ENCODE data around the gene ANKRD28. TPM values are rescaled to one million over a fixed set of nuclear protein-coding genes. Genes with fewer than 3 reads are reported as not detected.

ANKRD28 gene
- total and polyA plus RNA-seq, 5 donors from 2014 or later = 6.9 to 77.1 (median 9.4) TPM

GRCh38 chr3:15673536-15673935 is 124.2 kb downstream of the ANKRD28 start:
- Histone ChIP-seq H3K36me3 (ENCODE audit: control insufficient read depth, insufficient read depth, low read length) (peaks cover 73% of the 10 kb centered on the region), H3K4me3 (ENCODE audit: low read depth, low read length) (no peak overlapping the region), H3K27me3 (ENCODE audit: control insufficient read depth, insufficient read depth, low read length) (no peaks in the 10 kb centered on the region), H3K27ac (ENCODE audit: insufficient read depth, low read length, poor library complexity, severe bottlenecking) (no peak overlapping the region), H3K4me1 (ENCODE audit: control insufficient read depth, insufficient read depth, low read length, poor library complexity, severe bottlenecking) (peaks cover under 1% of the 10 kb centered on the region), H3K9me3 (ENCODE audit: control insufficient read depth in 2 of 2, low read length in 2 of 2) (no peaks in the 10 kb centered on the region)
- no peak for ATAC-seq (ENCODE audit: low read depth in 2 of 2)
- no peak for DNase-seq
- Mint-ChIP-seq H3K36me3 (peaks cover 22% of the 10 kb centered on the region), H3K27me3 (no peaks in the 10 kb centered on the region), H3K9me3 (no peaks in the 10 kb centered on the region), H3K4me1 (peaks cover 0 to 4% (median 3%) of the 10 kb centered on the region in 4 donors), H3K27ac (no peak overlapping the region), H3K4me3 (no peak overlapping the region)

GRCh38 chr3:15667484-15667883 is 130.3 kb downstream of the ANKRD28 start:
- Histone ChIP-seq H3K4me1 (ENCODE audit: control insufficient read depth, insufficient read depth, low read length, poor library complexity, severe bottlenecking) (peaks cover 18% of the 10 kb centered on the region), H3K4me3 (ENCODE audit: low read depth, low read length) (peak overlapping the region; percentile 53), H3K36me3 (ENCODE audit: control insufficient read depth, insufficient read depth, low read length) (peaks cover 32% of the 10 kb centered on the region), H3K27ac (ENCODE audit: insufficient read depth, low read length, poor library complexity, severe bottlenecking) (peak overlapping the region; percentile 43), H3K9me3 (ENCODE audit: control insufficient read depth in 2 of 2, low read length in 2 of 2) (no peaks in the 10 kb centered on the region), H3K27me3 (ENCODE audit: control insufficient read depth, insufficient read depth, low read length) (no peaks in the 10 kb centered on the region)
- Mint-ChIP-seq H3K27ac (peak overlapping the region; percentile 39 to 72 (median 45)), H3K9me3 (peaks cover 0 to 5% (median 0%) of the 10 kb centered on the region in 7 donors), H3K27me3 (no peaks in the 10 kb centered on the region), H3K36me3 (peaks cover 31% of the 10 kb centered on the region), H3K4me1 (peaks cover 18 to 27% (median 23%) of the 10 kb centered on the region in 4 donors), H3K4me3 (peak overlapping the region in 1 of 4 donors; percentile 1)
- peak; percentile 88 to 90 for ATAC-seq (ENCODE audit: low read depth in 2 of 2)
- DNase-seq = peak; percentile 5 to 69 (median 60)

GRCh38 chr3:15666277-15666676 is 131.5 kb downstream of the ANKRD28 start:
- H3K27ac ChIP-seq (ENCODE audit: insufficient read depth, low read length, poor library complexity, severe bottlenecking) = no peak overlapping the region
- H3K27me3 Mint-ChIP-seq = no peaks in the 10 kb centered on the region
- DNase-seq (no peak), ATAC-seq (ENCODE audit: low read depth in 2 of 2) (no peak)
- H3K36me3 Mint-ChIP-seq = peaks cover 31% of the 10 kb centered on the region
- peaks cover 18% of the 10 kb centered on the region for H3K4me1 ChIP-seq (ENCODE audit: control insufficient read depth, insufficient read depth, low read length, poor library complexity, severe bottlenecking)
- H3K9me3 Mint-ChIP-seq = peaks cover 0 to 14% (median 0%) of the 10 kb centered on the region in 7 donors
- H3K9me3 ChIP-seq (ENCODE audit: control insufficient read depth in 2 of 2, low read length in 2 of 2) = no peaks in the 10 kb centered on the region
- no peak overlapping the region for H3K4me3 Mint-ChIP-seq
- no peaks in the 10 kb centered on the region for H3K27me3 ChIP-seq (ENCODE audit: control insufficient read depth, insufficient read depth, low read length)
- H3K27ac Mint-ChIP-seq = peak overlapping the region in 1 of 3 donors; percentile 14
- peaks cover 23% of the 10 kb centered on the region for H3K36me3 ChIP-seq (ENCODE audit: control insufficient read depth, insufficient read depth, low read length)
- peaks cover 18 to 27% (median 23%) of the 10 kb centered on the region in 4 donors for H3K4me1 Mint-ChIP-seq
- no peak overlapping the region for H3K4me3 ChIP-seq (ENCODE audit: low read depth, low read length)

- Histone ChIP-seq H3K4me1 (ENCODE audit: control insufficient read depth, insufficient read depth, low read length, poor library complexity, severe bottlenecking) (peaks cover 18% of the 10 kb centered on the region), H3K27ac (ENCODE audit: insufficient read depth, low read length, poor library complexity, severe bottlenecking) (no peak overlapping the region), H3K9me3 (ENCODE audit: control insufficient read depth in 2 of 2, low read length in 2 of 2) (no peaks in the 10 kb centered on the region), H3K36me3 (ENCODE audit: control insufficient read depth, insufficient read depth, low read length) (peaks cover 17% of the 10 kb centered on the region), H3K4me3 (ENCODE audit: low read depth, low read length) (no peak overlapping the region), H3K27me3 (ENCODE audit: control insufficient read depth, insufficient read depth, low read length) (no peaks in the 10 kb centered on the region)
- Mint-ChIP-seq H3K4me3 (no peak overlapping the region), H3K27me3 (no peaks in the 10 kb centered on the region), H3K36me3 (peaks cover 30% of the 10 kb centered on the region), H3K9me3 (peaks cover 0 to 15% (median under 1%) of the 10 kb centered on the region in 7 donors), H3K27ac (peak overlapping the region in 1 of 3 donors; percentile 49), H3K4me1 (peaks cover 16 to 27% (median 23%) of the 10 kb centered on the region in 4 donors)
- no peak for ATAC-seq (ENCODE audit: low read depth in 2 of 2)
- DNase-seq = no peak
These were observed 132.1 kb downstream of the ANKRD28 start for GRCh38 chr3:15665510-15666150.

GRCh38 chr3:15664144-15664543 is 133.6 kb downstream of the ANKRD28 start:
- DNase-seq (no peak), ATAC-seq (ENCODE audit: low read depth in 2 of 2) (no peak)
- Histone ChIP-seq H3K36me3 (ENCODE audit: control insufficient read depth, insufficient read depth, low read length) (peaks cover 4% of the 10 kb centered on the region), H3K9me3 (ENCODE audit: control insufficient read depth in 2 of 2, low read length in 2 of 2) (no peaks in the 10 kb centered on the region), H3K4me1 (ENCODE audit: control insufficient read depth, insufficient read depth, low read length, poor library complexity, severe bottlenecking) (peaks cover 18% of the 10 kb centered on the region), H3K27ac (ENCODE audit: insufficient read depth, low read length, poor library complexity, severe bottlenecking) (no peak overlapping the region), H3K4me3 (ENCODE audit: low read depth, low read length) (no peak overlapping the region), H3K27me3 (ENCODE audit: control insufficient read depth, insufficient read depth, low read length) (no peaks in the 10 kb centered on the region)
- no peaks in the 10 kb centered on the region for H3K27me3 Mint-ChIP-seq
- peaks cover 0 to 15% (median 3%) of the 10 kb centered on the region in 7 donors for H3K9me3 Mint-ChIP-seq
- H3K36me3 Mint-ChIP-seq = peaks cover 20% of the 10 kb centered on the region
- no peak overlapping the region for H3K4me3 Mint-ChIP-seq
- no peak overlapping the region for H3K27ac Mint-ChIP-seq
- H3K4me1 Mint-ChIP-seq = peaks cover 21 to 33% (median 26%) of the 10 kb centered on the region in 4 donors

DNA sequence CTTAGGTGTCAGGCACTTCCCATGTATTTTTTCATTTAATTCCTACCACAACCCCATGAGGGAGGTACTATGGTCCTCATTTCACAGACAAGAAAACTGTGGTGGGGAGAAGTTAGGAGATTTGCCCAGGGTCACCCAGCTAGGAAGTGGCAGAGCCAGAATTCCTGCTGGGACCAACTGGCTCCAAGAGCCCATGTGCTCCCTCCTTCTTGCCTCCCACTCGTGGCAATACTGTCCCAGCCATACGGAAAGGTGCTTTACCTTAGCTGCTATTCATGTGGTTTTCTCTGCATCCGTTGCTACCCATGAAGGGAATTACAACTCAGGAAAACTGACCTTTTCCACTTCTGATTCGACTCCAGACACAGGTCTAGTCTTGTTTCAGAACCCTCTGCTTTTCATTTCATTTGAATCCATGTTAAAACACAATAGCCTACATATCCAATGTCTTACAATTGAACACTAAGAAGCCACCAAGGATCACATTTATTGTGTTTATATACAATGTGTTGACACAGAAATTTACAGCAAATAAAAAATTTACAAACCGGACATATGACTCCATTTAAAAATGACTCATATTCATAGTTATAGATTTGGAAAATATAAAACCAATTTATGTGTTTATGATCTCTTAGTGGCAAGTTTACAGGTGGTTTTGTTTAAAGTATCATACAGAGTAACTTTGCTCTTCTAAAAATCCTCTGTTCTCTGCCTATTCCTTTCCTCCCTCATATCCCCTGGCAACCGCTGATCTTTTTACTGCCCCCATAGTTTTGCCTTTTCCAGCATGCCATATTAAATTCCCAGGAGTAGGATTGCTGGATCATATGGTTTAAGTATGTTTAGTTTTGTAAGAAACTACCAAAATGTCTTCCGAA is 137.5 kb downstream of the ANKRD28 start:
- Histone ChIP-seq H3K4me1 (ENCODE audit: control insufficient read depth, insufficient read depth, low read length, poor library complexity, severe bottlenecking) (no peaks in the 10 kb centered on the region), H3K36me3 (ENCODE audit: control insufficient read depth, insufficient read depth, low read length) (no peaks in the 10 kb centered on the region), H3K4me3 (ENCODE audit: low read depth, low read length) (no peak overlapping the region), H3K27me3 (ENCODE audit: control insufficient read depth, insufficient read depth, low read length) (no peaks in the 10 kb centered on the region), H3K27ac (ENCODE audit: insufficient read depth, low read length, poor library complexity, severe bottlenecking) (no peak overlapping the region), H3K9me3 (ENCODE audit: control insufficient read depth in 2 of 2, low read length in 2 of 2) (peaks cover 17 to 24% of the 10 kb centered on the region in 2 experiments)
- H3K4me1 Mint-ChIP-seq = peaks cover 4 to 11% (median 5%) of the 10 kb centered on the region in 4 donors
- H3K36me3 Mint-ChIP-seq = peaks cover 9% of the 10 kb centered on the region
- no peak overlapping the region for H3K27ac Mint-ChIP-seq
- H3K27me3 Mint-ChIP-seq = no peaks in the 10 kb centered on the region
- no peak for ATAC-seq (ENCODE audit: low read depth in 2 of 2)
- no peak for DNase-seq
- H3K9me3 Mint-ChIP-seq = peaks cover 1 to 21% (median 8%) of the 10 kb centered on the region in 7 donors
- no peak overlapping the region for H3K4me3 Mint-ChIP-seq

GRCh38 chr3:15659254-15659975 is 138.4 kb downstream of the ANKRD28 start:
- Mint-ChIP-seq H3K9me3 (peaks cover 1 to 26% (median 8%) of the 10 kb centered on the region in 7 donors), H3K4me1 (peaks cover 4 to 11% (median 5%) of the 10 kb centered on the region in 4 donors), H3K4me3 (no peak overlapping the region), H3K27me3 (no peaks in the 10 kb centered on the region), H3K36me3 (peaks cover 4% of the 10 kb centered on the region), H3K27ac (no peak overlapping the region)
- H3K36me3 ChIP-seq (ENCODE audit: control insufficient read depth, insufficient read depth, low read length) = no peaks in the 10 kb centered on the region
- no peaks in the 10 kb centered on the region for H3K4me1 ChIP-seq (ENCODE audit: control insufficient read depth, insufficient read depth, low read length, poor library complexity, severe bottlenecking)
- H3K27ac ChIP-seq (ENCODE audit: insufficient read depth, low read length, poor library complexity, severe bottlenecking) = no peak overlapping the region
- no peak overlapping the region for H3K4me3 ChIP-seq (ENCODE audit: low read depth, low read length)
- H3K9me3 ChIP-seq (ENCODE audit: control insufficient read depth in 2 of 2, low read length in 2 of 2) = peaks cover 20 to 29% of the 10 kb centered on the region in 2 experiments
- no peaks in the 10 kb centered on the region for H3K27me3 ChIP-seq (ENCODE audit: control insufficient read depth, insufficient read depth, low read length)
- ATAC-seq (ENCODE audit: low read depth in 2 of 2) (no peak), DNase-seq (no peak)
